ENCODE data around the gene PDZD2. TPM values are rescaled to one million over a fixed set of nuclear protein-coding genes. Genes with fewer than 3 reads are reported as not detected.

The PDZD2 gene
- total and polyA plus RNA-seq, 4 experiments from 2014 or later, result 0.07 to 1.1 (median 0.68) TPM

- DNase-seq, result no peak
- no peak overlapping the region for H3K4me3 ChIP-seq (ENCODE audit: low read length in 2 of 2)
- intact Hi-C loops (cut with micrococcal nuclease), result no loop called here
- H3K4me1 ChIP-seq (ENCODE audit: insufficient read depth, low read length), result peaks cover 6% of the 10 kb centered on the region
- H3K36me3 ChIP-seq (ENCODE audit: insufficient read depth, low read length), result peaks cover 12% of the 10 kb centered on the region
- no peaks in the 10 kb centered on the region for H3K27me3 Mint-ChIP-seq
- no peak overlapping the region for H3K4me3 Mint-ChIP-seq
- POLR2A ChIA-PET (ENCODE audit: partially characterized antibody), result no interaction called here
- CTCF ChIA-PET (ENCODE audit: partially characterized antibody), result interaction anchor here (1.0 to 1.6 kb wide), 2 partner anchors 8 to 35 kb away, joined by 3 read pairs; no protein-coding TSS in a partner anchor
- H3K9me3 ChIP-seq (ENCODE audit: control insufficient read depth in 1 of 2, low read length in 2 of 2), result no peaks in the 10 kb centered on the region
- peak overlapping the region in 3 of 7 donors; percentile 4 to 30 (median 15) for H3K27ac Mint-ChIP-seq
- no peak overlapping the region for H3K27ac ChIP-seq (ENCODE audit: low read depth, low read length)
- H3K4me1 Mint-ChIP-seq, result peaks cover 27 to 65% (median 47%) of the 10 kb centered on the region in 4 donors
- peaks cover 41 to 63% of the 10 kb centered on the region in 2 donors for H3K36me3 Mint-ChIP-seq
- H3K27me3 ChIP-seq (ENCODE audit: insufficient read depth, low read length), result no peaks in the 10 kb centered on the region
- no peaks in the 10 kb centered on the region for H3K9me3 Mint-ChIP-seq
These were observed 488.8 kb downstream of the PDZD2 start for GRCh38 chr5:32127711-32128110.

- Histone ChIP-seq H3K27ac (ENCODE audit: low read depth, low read length) (no peak overlapping the region), H3K9me3 (ENCODE audit: control insufficient read depth in 1 of 2, low read length in 2 of 2) (no peaks in the 10 kb centered on the region), H3K36me3 (ENCODE audit: insufficient read depth, low read length) (peaks cover 12% of the 10 kb centered on the region), H3K27me3 (ENCODE audit: insufficient read depth, low read length) (no peaks in the 10 kb centered on the region), H3K4me1 (ENCODE audit: insufficient read depth, low read length) (peaks cover 6% of the 10 kb centered on the region), H3K4me3 (ENCODE audit: low read length in 2 of 2) (no peak overlapping the region)
- no peaks in the 10 kb centered on the region for H3K9me3 Mint-ChIP-seq
- H3K27me3 Mint-ChIP-seq, result no peaks in the 10 kb centered on the region
- peak overlapping the region in 2 of 8 donors; percentile 25 to 41 for H3K4me3 Mint-ChIP-seq
- DNase-seq, result no peak
- POLR2A ChIA-PET (ENCODE audit: partially characterized antibody), result no interaction called here
- H3K36me3 Mint-ChIP-seq, result peaks cover 41 to 59% of the 10 kb centered on the region in 2 donors
- peak overlapping the region in 3 of 7 donors; percentile 52 to 78 (median 68) for H3K27ac Mint-ChIP-seq
- intact Hi-C loops (cut with micrococcal nuclease), result no loop called here
- CTCF ChIA-PET (ENCODE audit: partially characterized antibody), result no interaction called here
- peaks cover 33 to 64% (median 44%) of the 10 kb centered on the region in 4 donors for H3K4me1 Mint-ChIP-seq
These were observed 490.2 kb downstream of the PDZD2 start for GRCh38 chr5:32129074-32129598.

GRCh38 chr5:32130865-32131264 is 491.9 kb downstream of the PDZD2 start:
- H3K36me3 ChIP-seq (ENCODE audit: insufficient read depth, low read length), result peaks cover 18% of the 10 kb centered on the region
- peak overlapping the region in 1 of 7 donors; percentile 71 for H3K27ac Mint-ChIP-seq
- no peaks in the 10 kb centered on the region for H3K9me3 Mint-ChIP-seq
- no peak overlapping the region for H3K27ac ChIP-seq (ENCODE audit: low read depth, low read length)
- no peaks in the 10 kb centered on the region for H3K27me3 Mint-ChIP-seq
- H3K9me3 ChIP-seq (ENCODE audit: control insufficient read depth in 1 of 2, low read length in 2 of 2), result no peaks in the 10 kb centered on the region
- H3K4me1 Mint-ChIP-seq, result peaks cover 36 to 66% (median 48%) of the 10 kb centered on the region in 4 donors
- intact Hi-C loops (cut with micrococcal nuclease), result loop anchor here (5.0 kb wide), 1 partner anchor 41 kb away; the partner anchor contains the start of gene GOLPH3
- no peak overlapping the region for H3K4me3 ChIP-seq (ENCODE audit: low read length in 2 of 2)
- H3K27me3 ChIP-seq (ENCODE audit: insufficient read depth, low read length), result no peaks in the 10 kb centered on the region
- no peak for DNase-seq
- H3K4me1 ChIP-seq (ENCODE audit: insufficient read depth, low read length), result peaks cover 6% of the 10 kb centered on the region
- H3K36me3 Mint-ChIP-seq, result peaks cover 43 to 60% of the 10 kb centered on the region in 2 donors
- peak overlapping the region in 1 of 8 donors; percentile 21 for H3K4me3 Mint-ChIP-seq
- POLR2A ChIA-PET (ENCODE audit: partially characterized antibody), result interaction anchor here (1.4 kb wide), 1 partner anchor 43 kb away, joined by 4 read pairs; the partner anchor contains the start of gene GOLPH3
- CTCF ChIA-PET (ENCODE audit: partially characterized antibody), result no interaction called here

GRCh38 chr5:32131604-32132003 is 492.7 kb downstream of the PDZD2 start:
- H3K4me3 Mint-ChIP-seq, result no peak overlapping the region
- ChIA-PET CTCF (ENCODE audit: partially characterized antibody) (interaction anchor here (1.1 kb wide), 1 partner anchor 599 kb away, joined by 3 read pairs; no protein-coding TSS in a partner anchor), POLR2A (ENCODE audit: partially characterized antibody) (no interaction called here)
- Histone ChIP-seq H3K9me3 (ENCODE audit: control insufficient read depth in 1 of 2, low read length in 2 of 2) (no peaks in the 10 kb centered on the region), H3K4me3 (ENCODE audit: low read length in 2 of 2) (no peak overlapping the region), H3K36me3 (ENCODE audit: insufficient read depth, low read length) (peaks cover 11% of the 10 kb centered on the region), H3K27me3 (ENCODE audit: insufficient read depth, low read length) (no peaks in the 10 kb centered on the region), H3K4me1 (ENCODE audit: insufficient read depth, low read length) (peaks cover 6% of the 10 kb centered on the region), H3K27ac (ENCODE audit: low read depth, low read length) (no peak overlapping the region)
- no peak for DNase-seq
- H3K27me3 Mint-ChIP-seq, result no peaks in the 10 kb centered on the region
- H3K9me3 Mint-ChIP-seq, result no peaks in the 10 kb centered on the region
- H3K27ac Mint-ChIP-seq, result peak overlapping the region in 1 of 7 donors; percentile 40
- H3K36me3 Mint-ChIP-seq, result peaks cover 41 to 54% of the 10 kb centered on the region in 2 donors
- peaks cover 36 to 58% (median 46%) of the 10 kb centered on the region in 4 donors for H3K4me1 Mint-ChIP-seq
- intact Hi-C loops (cut with micrococcal nuclease), result loop anchor here (5.0 kb wide), 1 partner anchor 41 kb away; the partner anchor contains the start of gene GOLPH3

GRCh38 chr5:32132757-32133156 is 493.8 kb downstream of the PDZD2 start:
- ChIA-PET POLR2A (ENCODE audit: partially characterized antibody) (no interaction called here), CTCF (ENCODE audit: partially characterized antibody) (interaction anchor here (1.1 kb wide), 1 partner anchor 600 kb away, joined by 3 read pairs; no protein-coding TSS in a partner anchor)
- H3K36me3 Mint-ChIP-seq, result peaks cover 39 to 48% of the 10 kb centered on the region in 2 donors

GRCh38 chr5:32135086-32135485 is 496.2 kb downstream of the PDZD2 start:
- Histone ChIP-seq H3K4me1 (ENCODE audit: insufficient read depth, low read length) (peaks cover 12% of the 10 kb centered on the region), H3K27ac (ENCODE audit: low read depth, low read length) (no peak overlapping the region), H3K9me3 (ENCODE audit: control insufficient read depth in 1 of 2, low read length in 2 of 2) (no peaks in the 10 kb centered on the region), H3K4me3 (ENCODE audit: low read length in 2 of 2) (no peak overlapping the region), H3K36me3 (ENCODE audit: insufficient read depth, low read length) (peaks cover 9% of the 10 kb centered on the region), H3K27me3 (ENCODE audit: insufficient read depth, low read length) (no peaks in the 10 kb centered on the region)
- ChIA-PET POLR2A (ENCODE audit: partially characterized antibody) (interaction anchor here (1.5 kb wide), 1 partner anchor 39 kb away, joined by 4 read pairs; the partner anchor contains the start of gene GOLPH3), CTCF (ENCODE audit: partially characterized antibody) (interaction anchor here (1.8 kb wide), 1 partner anchor 9 kb away, joined by 7 read pairs; no protein-coding TSS in a partner anchor)
- Mint-ChIP-seq H3K27me3 (no peaks in the 10 kb centered on the region), H3K4me1 (peaks cover 38 to 50% (median 44%) of the 10 kb centered on the region in 4 donors), H3K27ac (peak overlapping the region in 2 of 7 donors; percentile 42 to 78), H3K36me3 (peaks cover 33 to 47% of the 10 kb centered on the region in 2 donors), H3K4me3 (no peak overlapping the region), H3K9me3 (no peaks in the 10 kb centered on the region)
- DNase-seq, result no peak
- intact Hi-C loops (cut with micrococcal nuclease), result no loop called here

More at GRCh38 chr5:32132757-32133156, 493.8 kb downstream of the PDZD2 start:
- H3K36me3 ChIP-seq (ENCODE audit: insufficient read depth, low read length), result peaks cover 9% of the 10 kb centered on the region
- H3K4me1 ChIP-seq (ENCODE audit: insufficient read depth, low read length), result peaks cover 6% of the 10 kb centered on the region
- no peaks in the 10 kb centered on the region for H3K9me3 Mint-ChIP-seq
- no peak for DNase-seq
- no peaks in the 10 kb centered on the region for H3K9me3 ChIP-seq (ENCODE audit: control insufficient read depth in 1 of 2, low read length in 2 of 2)
- H3K4me3 ChIP-seq (ENCODE audit: low read length in 2 of 2), result no peak overlapping the region
- H3K4me1 Mint-ChIP-seq, result peaks cover 33 to 55% (median 43%) of the 10 kb centered on the region in 4 donors
- peak overlapping the region in 3 of 7 donors; percentile 0 to 9 (median 6) for H3K27ac Mint-ChIP-seq
- H3K4me3 Mint-ChIP-seq, result no peak overlapping the region
- H3K27me3 Mint-ChIP-seq, result no peaks in the 10 kb centered on the region
- intact Hi-C loops (cut with micrococcal nuclease), result loop anchor here (5.0 kb wide), 1 partner anchor 40 kb away; the partner anchor contains the start of gene GOLPH3
- H3K27me3 ChIP-seq (ENCODE audit: insufficient read depth, low read length), result no peaks in the 10 kb centered on the region
- no peak overlapping the region for H3K27ac ChIP-seq (ENCODE audit: low read depth, low read length)

GRCh38 chr5:32136342-32136741 is 497.4 kb downstream of the PDZD2 start:
- H3K36me3 Mint-ChIP-seq, result peaks cover 23 to 46% of the 10 kb centered on the region in 2 donors
- CTCF ChIA-PET (ENCODE audit: partially characterized antibody), result interaction anchor here (1.0 to 1.8 kb wide), 3 partner anchors 8 to 35 kb away, joined by 3 to 7 read pairs (median 3); no protein-coding TSS in a partner anchor
- POLR2A ChIA-PET (ENCODE audit: partially characterized antibody), result no interaction called here

More at GRCh38 chr5:32136342-32136741, 497.4 kb downstream of the PDZD2 start:
- Histone ChIP-seq H3K9me3 (ENCODE audit: control insufficient read depth in 1 of 2, low read length in 2 of 2) (no peaks in the 10 kb centered on the region), H3K36me3 (ENCODE audit: insufficient read depth, low read length) (peaks cover 9% of the 10 kb centered on the region), H3K4me1 (ENCODE audit: insufficient read depth, low read length) (peaks cover 12% of the 10 kb centered on the region), H3K4me3 (ENCODE audit: low read length in 2 of 2) (no peak overlapping the region), H3K27me3 (ENCODE audit: insufficient read depth, low read length) (no peaks in the 10 kb centered on the region), H3K27ac (ENCODE audit: low read depth, low read length) (no peak overlapping the region)
- H3K27me3 Mint-ChIP-seq, result no peaks in the 10 kb centered on the region
- DNase-seq, result no peak
- intact Hi-C loops (cut with micrococcal nuclease), result no loop called here
- no peak overlapping the region for H3K27ac Mint-ChIP-seq
- no peaks in the 10 kb centered on the region for H3K9me3 Mint-ChIP-seq
- peaks cover 34 to 48% (median 40%) of the 10 kb centered on the region in 4 donors for H3K4me1 Mint-ChIP-seq
- no peak overlapping the region for H3K4me3 Mint-ChIP-seq
